Left cardiac atrium (tissue), 4 donors: Measurements from ENCODE around the gene SPINK1. TPM values are rescaled to one million over a fixed set of nuclear protein-coding genes. Genes with fewer than 3 reads are reported as not detected.
"Not testable (repeated sequence)": the region's sequence is repeated elsewhere in the genome, so short reads cannot be mapped to it uniquely, and the experiment has no call there.

Source experiments
- ATAC-seq, 2 donors: fragments of 200-7000 bp; cut with Tn5 transposase; one replicate each; pipeline ENCODE4 v1.9.1; 2020; ENCODE audit warnings: mild to moderate bottlenecking in 2 of 2, moderate library complexity in 2 of 2
- DNase-seq: peaks from one replicate; pipeline ENCODE4 v3.0.0-alpha.2; 2020
- intact Hi-C, 2 donors: fragments of 100-400 bp; cut with DNase I; formaldehyde crosslinking; loops; one replicate each; pipeline versions ENCODE4 v1.14.1 to v1.15.1; 2022 to 2023
- long read RNA-seq: library from polyadenylated mRNA; unstranded; transcript quantifications from one replicate; pipeline ENCODE4 v2.0.0, GENCODE V29; 2021
- total RNA-seq, 2 donors: library from RNA; stranded (reverse); fragmentation: NEBNext Ultra II Directional; extraction: Animal tissue kit (Norgen Biotek cat#: 25700); gene quantifications; one replicate each; pipeline ENCODE4 v1.2.1, GENCODE V29; 2021
- donor health status: DM: no; HTN: yes; CAD: no.
- donor health status: DM: no; HTN: yes; CAD: no; lungs with severe emphysema.
- donor health status: DM: yes; HTN: yes; CAD: no.
- donor health status: Dilated cardiomyopathy.

The SPINK1 gene, protein sequence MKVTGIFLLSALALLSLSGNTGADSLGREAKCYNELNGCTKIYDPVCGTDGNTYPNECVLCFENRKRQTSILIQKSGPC
- total RNA-seq: not detected
- long read RNA-seq: 0 reads

DNA sequence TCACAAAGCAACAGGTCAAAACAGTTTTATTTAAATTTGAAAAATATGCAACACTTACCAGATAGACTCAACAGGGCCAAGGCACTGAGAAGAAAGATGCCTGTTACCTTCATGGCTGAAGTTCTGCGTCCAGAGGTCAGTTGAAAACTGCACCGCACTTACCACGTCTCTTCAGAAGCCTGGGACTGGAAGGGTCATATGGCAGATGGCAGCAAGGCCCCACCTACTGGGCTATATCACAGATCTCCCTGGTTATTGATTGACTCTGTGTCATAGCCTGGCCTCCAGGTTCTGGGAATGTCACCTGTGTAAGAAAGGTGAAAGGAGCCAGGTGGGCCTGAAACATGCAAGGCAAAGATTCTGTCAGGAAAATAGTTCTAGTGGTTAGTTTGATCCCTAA lies at the start of gene SPINK1:
SPINK1 (minus strand) TSS at position 207 of the 400 bp plus-strand sequence; CDS start at position 113, 94 bp downstream.
- ATAC-seq: no peak
- DNase-seq: no peak
- intact Hi-C loops: loop anchor here in 1 of 2 donors (5.0 kb wide), 1 partner anchor 199 kb away; no protein-coding TSS in a partner anchor

DNA sequence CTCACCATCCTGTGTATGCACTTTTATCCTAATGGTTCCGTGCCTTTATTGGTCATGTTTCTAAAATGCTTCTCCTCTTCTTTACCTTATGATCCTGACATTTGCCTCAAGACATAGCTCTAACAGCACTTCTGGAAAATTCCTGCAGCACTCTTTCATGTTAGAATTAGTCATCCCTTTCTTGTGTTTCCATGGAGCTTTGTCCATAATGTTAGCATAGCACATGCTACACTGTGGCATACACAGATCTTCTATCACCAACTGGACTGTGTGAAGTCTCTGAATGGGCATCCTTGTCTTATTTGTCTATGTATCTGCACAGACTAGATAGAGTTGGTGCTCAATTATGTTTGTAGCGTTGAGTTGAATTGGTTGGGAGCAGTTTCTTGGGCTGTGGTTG lies 49.0 kb upstream of the SPINK1 start:
- DNase-seq (no peak), ATAC-seq (no peak)
- intact Hi-C loops: no loop called here

DNA sequence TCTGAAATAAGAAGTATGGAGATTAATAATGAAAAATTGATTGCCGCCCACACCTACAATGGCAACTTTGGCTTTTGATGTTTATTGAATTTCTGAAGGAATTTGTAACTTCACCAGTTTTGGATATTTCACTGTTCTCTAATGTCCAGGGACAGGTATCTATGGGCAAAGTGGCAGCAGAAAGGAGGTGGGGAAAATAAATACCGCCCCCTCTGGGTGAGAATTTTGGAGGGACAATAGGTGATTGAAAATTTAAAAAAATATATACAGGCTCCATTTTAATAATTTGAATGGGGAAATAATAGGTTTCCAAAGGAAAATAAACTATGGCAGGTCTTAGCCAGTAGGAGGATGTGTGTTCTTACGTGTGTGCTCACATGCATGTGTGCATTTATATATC lies 48.3 kb upstream of the SPINK1 start:
- no peak for ATAC-seq
- intact Hi-C loops: no loop called here
- DNase-seq: no peak

DNA sequence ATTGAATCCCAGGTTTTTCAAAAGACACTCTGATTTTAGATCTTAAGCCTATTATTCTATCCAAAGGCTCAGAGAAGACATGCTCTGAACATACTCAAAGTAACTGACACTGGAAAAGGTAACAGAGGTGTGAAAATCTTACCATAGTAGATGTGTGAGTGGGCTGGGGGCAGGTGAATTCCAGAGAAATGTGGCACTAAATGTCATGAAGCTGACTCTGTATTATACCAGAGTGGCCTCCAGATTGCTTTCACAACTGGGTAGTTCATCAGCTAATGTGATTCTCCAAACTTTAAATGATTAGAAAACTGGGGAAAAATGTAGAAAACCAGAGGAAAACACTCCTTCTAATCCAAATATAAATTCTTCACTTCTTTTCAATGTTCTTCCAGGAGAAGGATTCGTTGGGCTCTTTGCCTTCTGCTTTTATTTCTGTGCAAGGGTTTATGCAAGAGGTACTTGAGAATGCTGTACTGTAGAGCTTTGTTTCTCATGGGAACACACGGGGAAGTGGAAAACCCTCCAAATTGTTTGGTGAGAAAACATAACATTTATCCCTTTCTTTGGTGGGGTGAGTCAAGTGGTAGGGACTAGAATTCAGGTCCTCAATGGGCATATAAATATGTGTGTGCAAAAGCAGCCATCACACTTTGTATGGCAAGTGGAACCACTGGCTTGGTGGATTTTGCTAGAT lies 46.7 kb upstream of the SPINK1 start, which contains the start of gene SCGB3A2:
SCGB3A2 (plus strand) TSS at position 646 of the 694 bp plus-strand sequence. CDS start 93 bp downstream, outside the sequence.
- ATAC-seq: no peak
- DNase-seq: no peak
- intact Hi-C loops: no loop called here

DNA sequence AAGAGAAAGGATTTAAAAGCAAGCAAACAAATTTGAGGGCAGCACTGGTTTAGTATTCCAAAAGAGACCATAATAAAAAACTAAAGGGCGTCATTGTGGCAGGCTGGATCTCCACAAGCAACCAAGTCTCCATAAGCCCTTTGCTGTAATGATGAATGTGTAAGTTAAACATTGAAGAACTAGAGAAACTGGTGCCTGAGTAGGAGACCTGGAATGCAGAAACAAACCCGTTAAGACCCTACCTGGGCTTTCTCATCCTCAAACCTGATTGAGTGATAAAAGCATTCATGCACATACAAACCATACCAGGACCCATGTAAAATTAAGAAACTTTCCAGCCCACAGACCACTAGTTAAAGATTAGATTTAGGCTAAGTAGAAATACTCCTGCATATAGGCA lies 45.2 kb upstream of the SPINK1 start:
- DNase-seq (no peak), ATAC-seq (no peak)
- intact Hi-C loops: no loop called here

DNA sequence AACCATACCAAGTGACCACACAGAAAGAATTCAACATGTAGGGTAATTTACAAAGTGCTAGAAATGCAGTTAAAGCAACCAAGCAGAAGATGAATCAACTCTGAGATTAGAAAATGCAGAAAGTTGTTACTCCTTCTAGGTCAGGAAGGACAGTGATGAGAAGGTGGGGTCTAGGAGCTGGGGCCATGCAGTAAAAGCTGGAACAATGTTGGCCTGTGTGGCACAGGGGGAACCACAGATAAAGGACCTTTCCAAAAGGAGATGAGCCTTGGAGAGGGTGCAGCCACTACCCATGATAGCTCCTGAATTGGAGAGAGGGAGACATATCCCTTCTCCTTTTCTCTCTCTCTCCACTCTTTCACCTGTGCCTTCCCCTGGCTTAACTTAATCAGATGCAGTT lies 44.7 kb upstream of the SPINK1 start:
- intact Hi-C loops: no loop called here
- DNase-seq (no peak), ATAC-seq (no peak)

DNA sequence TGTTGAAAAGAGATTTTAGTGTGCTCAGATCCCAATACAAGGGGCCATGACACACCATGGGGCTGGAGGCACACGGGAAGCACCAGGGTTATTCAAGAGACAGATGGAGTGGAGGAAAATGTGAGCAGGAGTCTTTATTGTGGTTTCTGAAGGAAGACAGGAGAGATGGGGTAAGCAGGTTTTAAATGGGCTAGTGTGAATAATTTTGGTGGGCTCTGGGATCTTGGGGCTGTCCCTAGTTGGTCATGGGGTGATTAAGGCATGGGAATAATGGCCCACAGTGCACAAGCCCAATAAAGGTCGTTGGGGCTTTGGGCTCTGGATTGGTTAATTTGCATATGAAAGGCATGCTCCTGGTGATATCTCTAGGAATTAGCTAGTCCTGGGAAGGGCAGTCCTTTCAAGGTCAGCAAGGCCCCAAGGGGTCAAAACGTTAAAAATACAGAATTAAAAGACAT lies 43.5 kb upstream of the SPINK1 start:
- DNase-seq: no peak
- intact Hi-C loops: no loop called here
- ATAC-seq: no peak

DNA sequence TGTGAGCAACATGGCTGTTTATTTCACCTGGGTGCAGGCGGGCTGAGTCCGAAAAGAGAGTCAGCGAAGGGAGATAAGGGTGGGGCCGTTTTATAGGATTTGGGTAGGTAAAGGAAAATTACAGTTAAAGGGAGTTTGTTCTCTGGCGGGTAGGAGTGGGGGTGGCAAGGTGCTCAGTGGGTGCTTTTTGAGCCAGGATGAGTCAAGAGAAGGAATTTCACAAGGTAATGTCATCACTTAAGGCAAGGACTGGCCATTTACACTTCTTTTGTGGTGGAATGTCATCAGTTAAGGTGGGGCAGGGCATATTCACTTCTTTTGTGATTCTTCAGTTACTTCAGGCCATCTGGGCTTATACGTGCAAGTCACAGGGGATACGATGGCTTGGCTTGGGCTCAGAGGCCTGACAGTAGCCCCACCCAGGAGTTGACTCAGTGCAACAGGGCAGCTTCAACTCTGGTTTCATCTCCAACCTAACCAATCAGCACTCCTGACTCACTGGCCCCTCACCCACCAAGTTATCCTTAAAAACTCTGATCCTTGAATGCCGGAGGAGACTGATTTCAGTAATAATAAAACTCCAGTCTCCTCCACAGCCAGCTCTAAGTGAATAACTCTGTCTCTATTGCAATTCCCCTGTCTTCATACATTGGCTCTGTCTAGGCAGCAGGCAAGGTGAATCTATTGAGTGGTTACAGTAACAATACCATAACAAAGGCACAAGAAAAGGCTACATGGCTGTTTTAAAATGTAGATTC lies 42.8 kb upstream of the SPINK1 start:
- intact Hi-C loops, ATAC-seq, DNase-seq: not testable (repeated sequence)

DNA sequence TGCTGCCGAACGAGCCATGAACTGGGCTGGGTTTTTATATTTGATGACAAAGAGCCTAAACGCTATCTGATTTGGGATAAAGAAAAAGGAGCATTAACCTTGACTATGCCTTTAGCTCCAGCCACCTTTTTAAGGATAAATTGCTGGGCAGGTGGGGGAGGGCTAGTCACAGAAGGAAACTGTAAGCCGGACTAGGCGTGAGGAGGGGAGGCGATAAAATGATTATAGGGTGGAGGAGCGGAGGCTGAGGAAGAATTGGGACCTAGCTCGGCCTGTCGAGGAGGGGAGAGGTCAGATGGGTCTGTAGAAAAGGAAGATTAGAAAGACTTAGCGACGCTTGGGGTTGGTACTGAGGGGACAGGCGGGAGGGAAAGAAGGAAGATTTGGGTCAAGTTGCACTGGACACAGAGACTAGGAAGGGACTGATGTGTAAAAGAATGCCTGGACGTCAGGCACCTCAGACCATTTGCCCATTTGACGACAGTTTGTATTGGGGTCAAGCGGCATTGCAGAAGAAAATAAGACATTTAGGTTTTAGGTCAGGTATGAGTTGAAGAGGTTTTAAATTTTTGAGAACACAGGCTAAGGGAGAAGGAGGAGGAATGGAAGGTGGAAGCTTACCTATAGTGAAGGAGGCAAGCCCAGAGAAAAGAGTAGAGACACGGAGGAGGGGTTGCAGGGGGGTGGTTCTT lies 41.4 kb upstream of the SPINK1 start:
- intact Hi-C loops, ATAC-seq, DNase-seq: not testable (repeated sequence)

DNA sequence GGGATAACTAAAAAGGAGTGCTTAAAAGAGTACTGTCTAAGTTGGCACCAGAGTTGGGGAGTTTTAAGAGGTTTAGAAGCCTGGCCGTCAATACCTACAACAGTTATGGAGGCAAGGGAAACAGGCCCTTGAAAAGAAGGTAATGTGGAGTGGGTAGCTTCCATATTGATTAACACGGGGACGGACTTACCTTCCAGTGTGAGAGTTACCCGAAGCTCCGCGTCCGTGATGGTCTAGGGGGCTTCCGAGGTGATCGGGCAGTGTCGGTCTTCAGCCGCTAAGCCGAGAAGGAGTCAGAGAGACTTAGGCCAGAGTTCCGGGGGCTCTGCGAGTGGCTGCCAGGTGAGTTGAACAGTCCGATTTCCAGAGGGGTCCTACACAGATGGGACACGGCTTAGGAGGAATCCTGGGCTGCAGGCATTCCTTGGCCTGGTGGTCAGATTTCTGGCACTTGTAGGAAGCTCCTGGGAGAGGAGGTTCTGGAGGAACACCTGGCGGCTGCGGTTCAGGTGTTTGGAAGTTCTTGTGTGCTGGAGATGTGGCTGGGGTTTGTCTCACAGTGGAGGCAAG lies 40.6 kb upstream of the SPINK1 start:
- intact Hi-C loops, DNase-seq, ATAC-seq: not testable (repeated sequence)

DNA sequence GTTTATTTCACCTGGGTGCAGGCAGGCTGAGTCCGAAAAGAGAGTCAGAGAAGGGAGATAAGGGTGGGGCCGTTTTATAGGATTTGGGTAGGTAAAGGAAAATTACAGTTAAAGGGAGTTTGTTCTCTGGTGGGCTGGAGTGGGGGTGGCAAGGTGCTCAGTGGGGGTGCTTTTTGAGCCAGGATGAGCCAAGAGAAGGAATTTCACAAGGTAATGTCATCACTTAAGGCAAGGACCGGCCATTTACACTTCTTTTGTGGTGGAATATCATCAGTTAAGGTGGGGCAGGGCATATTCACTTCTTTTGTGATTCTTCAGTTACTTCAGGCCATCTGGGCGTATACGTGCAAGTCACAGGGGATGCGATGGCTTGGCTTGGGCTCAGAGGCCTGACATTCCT lies 38.4 kb upstream of the SPINK1 start:
- ATAC-seq, intact Hi-C loops, DNase-seq: not testable (repeated sequence)

DNA sequence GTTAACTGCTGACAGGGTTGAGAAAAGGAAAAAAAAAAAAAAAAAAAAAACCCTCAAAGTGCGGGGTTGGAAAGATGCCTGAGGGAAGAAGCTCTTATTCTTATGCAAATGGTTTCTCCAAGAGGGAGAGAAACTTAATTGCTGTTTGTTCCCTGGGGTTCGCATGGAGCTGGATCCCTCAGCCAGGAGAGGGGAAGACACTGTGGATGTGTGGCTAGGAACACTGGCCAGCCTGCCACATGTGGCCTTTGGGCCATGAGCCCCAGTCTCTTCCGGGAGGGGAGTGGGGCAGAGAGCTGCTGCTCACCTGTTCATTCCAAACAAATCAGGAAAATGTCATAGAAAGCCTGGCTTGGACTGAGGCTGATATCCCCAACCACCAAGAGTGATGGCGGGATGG lies 37.6 kb upstream of the SPINK1 start:
- intact Hi-C loops: no loop called here
- ATAC-seq (no peak), DNase-seq (no peak)

DNA sequence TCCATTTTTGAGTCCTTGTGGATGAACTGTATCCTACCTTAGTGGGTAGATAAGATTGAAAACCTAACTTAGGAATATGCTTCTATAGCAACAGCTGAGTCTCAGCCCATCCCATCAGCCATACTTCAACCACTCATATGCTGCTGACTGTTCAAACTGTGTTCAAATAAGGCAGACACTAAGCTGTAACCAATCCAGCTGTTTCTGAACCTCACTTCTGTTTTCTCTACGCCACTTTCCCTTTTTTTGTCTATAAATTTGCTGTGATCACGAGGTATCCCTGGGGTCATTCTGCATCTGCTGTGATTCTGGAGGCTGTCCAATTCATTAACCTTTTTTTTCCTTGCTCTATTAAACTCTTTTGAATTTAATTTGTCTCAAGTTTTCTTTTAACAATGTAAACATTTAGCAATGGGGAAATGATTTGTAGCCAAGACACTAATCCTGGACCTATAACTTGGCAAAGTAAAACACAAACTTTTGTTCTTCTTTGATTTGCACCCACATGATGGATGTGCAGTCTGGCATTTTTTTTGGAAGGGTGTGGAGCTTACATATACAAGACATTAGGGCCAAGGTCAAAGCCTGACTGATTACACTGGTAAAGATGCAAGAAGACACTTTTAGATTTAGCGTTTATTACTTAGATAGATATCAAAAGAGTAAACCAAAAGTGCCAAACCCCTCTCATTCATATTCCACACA lies 32.1 kb upstream of the SPINK1 start:
- intact Hi-C loops: no loop called here
- no peak for DNase-seq
- ATAC-seq: no peak

DNA sequence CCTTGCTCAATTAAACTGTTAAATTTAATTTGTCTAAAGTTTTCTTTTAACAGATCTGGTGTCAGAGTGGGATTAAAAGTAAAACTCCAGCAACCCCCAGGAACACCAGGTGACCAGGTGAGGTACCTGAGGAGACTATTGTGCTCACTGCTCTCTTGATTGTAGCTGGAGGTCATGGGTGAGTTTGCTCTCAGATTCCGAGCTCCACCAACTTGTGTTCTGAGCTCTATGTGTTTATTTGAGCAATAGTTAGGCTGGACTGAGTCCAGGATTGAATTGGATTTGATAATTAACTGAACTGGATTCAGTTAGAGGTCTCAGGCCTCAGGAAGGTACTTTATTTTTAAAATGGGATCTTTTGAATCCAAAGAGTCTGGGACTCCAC lies 29.2 kb upstream of the SPINK1 start:
- DNase-seq (no peak), ATAC-seq (no peak)
- intact Hi-C loops: no loop called here

DNA sequence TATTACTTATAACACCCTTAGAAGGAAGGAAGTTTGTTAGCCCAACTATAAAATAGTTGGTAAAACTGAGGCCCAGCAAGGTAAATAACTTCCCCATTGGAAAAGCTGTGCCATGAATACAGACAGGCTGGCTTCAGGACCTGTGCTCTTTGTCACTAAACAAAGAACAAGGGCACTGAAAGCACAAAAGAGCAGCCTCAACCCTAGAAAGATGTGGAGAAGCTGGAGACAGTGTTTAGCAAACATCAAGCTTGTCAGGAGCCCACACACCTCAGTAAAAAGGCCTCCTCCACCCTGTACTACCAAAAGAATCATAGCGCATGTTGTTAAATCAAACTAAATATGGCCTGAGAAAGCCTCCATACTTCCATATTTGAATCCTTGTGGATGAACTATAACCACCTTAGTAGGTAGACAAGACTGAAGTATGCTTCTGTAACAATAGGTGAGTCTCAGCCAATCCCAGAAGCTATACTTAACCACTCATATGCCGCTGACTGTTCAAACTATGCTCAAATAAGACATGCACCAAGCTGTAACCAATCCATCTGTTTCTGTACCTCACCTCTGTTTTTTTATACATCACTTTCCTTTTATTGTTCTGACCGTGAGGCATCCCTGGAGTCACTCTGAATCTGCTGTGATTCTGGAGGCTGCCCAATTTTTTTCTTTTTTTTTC lies 28.6 kb upstream of the SPINK1 start:
- intact Hi-C loops: no loop called here

DNA sequence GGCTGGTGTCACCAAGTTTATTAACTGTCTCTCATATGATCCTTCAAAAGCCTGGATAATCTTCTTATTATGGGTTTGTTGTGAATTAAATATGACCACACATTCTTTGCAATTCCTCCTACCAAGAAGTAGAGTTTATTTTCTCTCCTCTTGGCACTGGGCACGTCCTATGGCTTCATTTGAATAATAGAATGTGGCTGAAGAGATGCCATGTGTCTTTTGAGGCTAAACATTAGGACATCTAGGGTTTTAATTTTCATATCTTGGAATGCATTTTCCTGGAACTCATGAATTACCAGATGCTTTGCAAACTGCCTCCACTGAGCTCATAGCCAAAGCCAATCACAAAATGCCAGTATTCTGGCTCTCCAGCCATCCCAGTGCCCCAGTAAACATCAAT lies 27.1 kb upstream of the SPINK1 start:
- intact Hi-C loops: no loop called here
- no peak for DNase-seq

More for the DNA sequence above, 28.6 kb upstream of the SPINK1 start:
- DNase-seq: no peak
- no peak for ATAC-seq

DNA sequence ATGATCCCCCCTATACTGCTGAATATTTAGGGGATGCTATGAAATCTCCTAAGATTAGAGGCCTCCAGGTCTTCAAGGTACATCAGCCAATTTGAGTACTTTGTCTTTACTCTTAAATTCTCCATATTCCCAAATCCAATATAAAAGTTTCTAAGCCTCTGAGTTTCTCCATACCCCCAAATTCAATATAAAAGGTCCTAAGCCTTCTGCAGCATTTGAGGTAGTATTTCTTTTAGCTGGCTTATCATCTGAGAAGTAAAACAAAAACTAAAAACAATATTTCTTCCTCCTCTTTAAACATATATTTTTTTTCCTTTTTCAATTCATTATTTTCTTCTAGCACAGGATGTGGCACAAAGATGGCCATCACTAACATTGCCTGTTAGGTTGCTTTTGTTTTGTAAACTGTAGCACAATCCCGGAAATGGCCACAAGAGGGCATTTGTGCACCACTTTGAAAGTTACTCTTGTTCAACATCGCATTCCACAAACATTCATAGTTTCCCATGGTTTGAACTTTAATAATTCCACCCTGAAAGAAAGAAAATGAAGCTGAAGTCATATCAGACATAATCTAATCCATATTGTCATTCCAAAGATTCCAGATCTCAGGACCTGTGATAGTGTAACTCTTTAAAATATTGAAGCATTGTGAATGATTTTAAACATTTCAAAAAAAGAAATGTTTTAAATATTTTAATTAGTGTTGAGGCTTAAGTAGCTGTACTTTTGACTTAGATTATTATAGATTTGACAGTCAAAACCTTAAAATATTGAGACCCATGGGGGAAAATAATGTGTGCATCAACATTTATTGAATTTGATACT lies 26.0 kb upstream of the SPINK1 start:
- peak; percentile 49 to 50 for ATAC-seq
- peak; percentile 58 for DNase-seq
- intact Hi-C loops: loop anchor here in 1 of 2 donors (2.0 kb wide), 1 partner anchor 77 kb away; no protein-coding TSS in a partner anchor

More for the DNA sequence above, 27.1 kb upstream of the SPINK1 start:
- ATAC-seq: no peak
